Kidney epithelial cell (primary cell): ENCODE measurements around the gene CATSPERE. TPM values are rescaled to one million over a fixed set of nuclear protein-coding genes. Genes with fewer than 3 reads are reported as not detected.

Source experiments
- DNase-seq: peaks from one replicate; pipeline ENCODE4 v3.0.0-alpha.2; 2010; ENCODE audit warnings: low read depth
- H3K27me3 ChIP-seq: 2 replicates; pipeline ENCODE4 v1.6.0; 2011; ENCODE audit warnings: low read length; ENCODE audit not compliant: control insufficient read depth, insufficient read depth
- H3K36me3 ChIP-seq: 2 replicates; pipeline ENCODE4 v1.5.1; 2011; ENCODE audit warnings: low read length; ENCODE audit not compliant: control insufficient read depth, insufficient read depth
- H3K4me3 ChIP-seq: 2 replicates; pipeline ENCODE4 v1.5.1; 2011; ENCODE audit warnings: low read depth, mild to moderate bottlenecking, control low read depth, low read length
- CTCF ChIP-seq: IDR thresholded peaks from 2 replicates; pipeline ENCODE4 v1.5.1; 2011; ENCODE audit warnings: mild to moderate bottlenecking, moderate library complexity, low read length, control low read depth, inconsistent platforms; ENCODE audit not compliant: insufficient read depth, poor library complexity, severe bottlenecking
- total RNA-seq: library from RNA; depleted of rRNA; stranded (reverse); fragments of >200 nt; gene quantifications from 2 replicates; pipeline ENCODE4 v1.2.3, GENCODE V29; 2015

The CATSPERE gene
- total RNA-seq, 1 donor from 2014 or later, result 0.13 TPM

- no peak for DNase-seq
- Histone ChIP-seq H3K36me3 (no peaks in the 10 kb centered on the region), H3K4me3 (no peak overlapping the region), H3K27me3 (no peaks in the 10 kb centered on the region)
- no peak for TF ChIP-seq CTCF
Measured at GRCh38 chr1:244614113-244614836, 153.2 kb downstream of the CATSPERE start.

GRCh38 chr1:244614879-244615278 is 153.8 kb downstream of the CATSPERE start:
- no peak for DNase-seq
- no peaks in the 10 kb centered on the region for H3K36me3 ChIP-seq
- H3K27me3 ChIP-seq, result no peaks in the 10 kb centered on the region
- no peak overlapping the region for H3K4me3 ChIP-seq
- TF ChIP-seq CTCF, result no peak

- Histone ChIP-seq H3K4me3 (no peak overlapping the region), H3K27me3 (no peaks in the 10 kb centered on the region), H3K36me3 (no peaks in the 10 kb centered on the region)
- TF ChIP-seq CTCF, result no peak
- DNase-seq, result no peak
Measured at GRCh38 chr1:244615301-244615700, 154.2 kb downstream of the CATSPERE start.

GRCh38 chr1:244626709-244627108 is 165.6 kb downstream of the CATSPERE start:
- no peak for DNase-seq
- Histone ChIP-seq H3K4me3 (no peak overlapping the region), H3K36me3 (no peaks in the 10 kb centered on the region), H3K27me3 (no peaks in the 10 kb centered on the region)
- no peak for TF ChIP-seq CTCF

GRCh38 chr1:244628789-244629188 is 167.7 kb downstream of the CATSPERE start:
- Histone ChIP-seq H3K4me3 (no peak overlapping the region), H3K27me3 (no peaks in the 10 kb centered on the region), H3K36me3 (no peaks in the 10 kb centered on the region)
- TF ChIP-seq CTCF, result no peak
- DNase-seq, result no peak

- Histone ChIP-seq H3K36me3 (no peaks in the 10 kb centered on the region), H3K27me3 (no peaks in the 10 kb centered on the region), H3K4me3 (no peak overlapping the region)
- no peak for TF ChIP-seq CTCF
- DNase-seq, result no peak
Measured at GRCh38 chr1:244633140-244633539, 172.1 kb downstream of the CATSPERE start.
